HG03457 (cell line): ENCODE results near the gene LIPA.
"Not testable (repeated sequence)": the region's sequence is repeated elsewhere in the genome, so short reads cannot be mapped to it uniquely, and the experiment has no call there.

Experiments
- ATAC-seq: cut with Tn5 transposase; IDR thresholded peaks from one replicate; pipeline ENCODE4 v1.9.1; 2021; ENCODE audit warnings: moderate number of reproducible peaks; ENCODE audit not compliant: unreplicated experiment

LIPA gene

DNA sequence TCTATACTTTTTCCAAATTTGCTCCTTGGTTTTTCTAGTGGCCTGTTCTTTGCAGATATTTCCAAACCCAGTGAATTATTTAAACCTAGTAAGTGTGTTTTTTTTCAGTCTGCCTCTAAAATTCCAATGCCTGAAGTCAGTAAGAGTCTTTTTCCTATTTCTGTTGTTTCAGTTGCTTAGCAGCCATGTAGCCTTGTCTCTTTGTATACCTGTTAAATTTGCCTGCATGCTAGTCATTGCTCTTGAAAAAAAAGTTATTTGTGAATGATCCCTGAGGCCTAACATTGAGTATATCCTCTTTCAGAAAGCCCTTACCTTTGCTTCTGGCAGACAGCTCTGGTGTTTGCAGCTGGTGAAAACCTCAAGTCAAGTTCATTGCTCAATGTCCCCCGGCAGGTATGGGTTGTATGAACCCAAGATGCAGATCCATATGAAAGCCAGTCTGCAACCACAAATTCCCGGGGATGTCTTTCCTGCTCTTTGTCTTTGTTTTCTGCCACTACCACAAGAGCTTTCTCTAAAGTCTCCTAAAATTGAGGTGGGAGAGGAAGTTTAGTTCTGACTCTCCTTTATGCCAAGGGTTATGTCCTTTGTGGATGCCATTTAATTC, 80.2 kb downstream of the LIPA start:
- ATAC-seq, result no peak

DNA sequence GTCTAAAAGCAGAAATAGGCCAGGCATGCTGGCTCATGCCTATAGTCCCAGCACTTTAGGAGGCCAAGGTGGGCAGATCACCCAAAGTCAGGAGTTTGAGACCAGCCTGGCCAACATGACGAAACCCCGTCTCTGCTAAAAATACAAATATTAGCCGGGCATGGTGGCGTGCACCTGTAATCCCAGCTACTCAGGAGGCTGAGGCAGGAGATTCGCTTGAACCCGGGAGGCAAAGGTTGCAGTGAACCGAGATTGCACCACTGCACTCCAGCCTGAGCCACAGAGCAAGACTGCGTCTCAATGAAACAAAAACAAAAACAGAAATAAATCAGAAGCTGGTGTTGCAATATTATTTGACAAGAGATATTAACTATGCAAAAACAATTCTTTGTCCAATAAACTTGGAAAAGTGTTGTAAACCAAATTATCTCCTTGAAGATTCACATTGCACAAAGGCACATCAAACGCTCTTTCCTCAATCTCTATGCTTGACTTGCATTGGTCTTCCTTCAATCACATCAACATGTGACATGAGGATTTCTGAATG, 83.1 kb downstream of the LIPA start:
- not testable (repeated sequence) for ATAC-seq

DNA sequence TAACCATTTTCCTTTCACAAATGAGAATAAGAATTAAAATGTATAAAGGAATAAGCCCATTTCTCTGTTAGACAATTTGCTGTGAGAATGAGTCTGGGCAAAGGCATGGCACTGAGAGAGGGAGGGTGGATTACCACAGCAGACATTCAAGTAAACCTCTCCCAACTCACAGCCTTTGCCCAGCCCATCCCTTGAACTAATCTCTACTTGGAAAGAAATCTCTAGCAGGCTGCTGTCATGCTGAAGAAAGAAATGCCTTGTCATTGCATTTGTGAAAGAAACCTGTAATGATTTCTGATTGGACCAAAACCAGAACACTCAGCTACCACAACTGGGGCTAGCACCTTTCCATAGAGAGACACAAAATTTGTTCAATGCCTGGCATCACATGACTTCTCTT, 83.7 kb downstream of the LIPA start:
- ATAC-seq, result no peak

DNA sequence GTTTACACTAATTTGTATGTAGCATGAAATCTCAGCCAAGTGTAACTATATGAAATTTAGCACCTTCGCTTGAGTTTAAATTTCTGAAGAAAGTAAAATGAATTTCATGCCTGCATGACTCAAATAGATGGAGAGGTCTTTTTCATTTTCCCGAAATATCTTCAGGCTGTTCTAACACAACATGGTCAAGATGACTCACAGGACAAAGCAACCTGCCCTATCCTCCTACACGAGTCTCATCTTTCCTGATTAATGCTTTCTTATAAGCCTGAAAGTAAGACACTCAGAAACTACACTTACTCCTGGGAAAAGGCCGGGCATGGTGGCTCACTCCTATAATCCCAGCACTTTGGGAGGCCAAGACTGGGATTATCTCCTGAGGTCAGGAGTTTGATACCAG, 85.7 kb downstream of the LIPA start:
- ATAC-seq, result no peak

DNA sequence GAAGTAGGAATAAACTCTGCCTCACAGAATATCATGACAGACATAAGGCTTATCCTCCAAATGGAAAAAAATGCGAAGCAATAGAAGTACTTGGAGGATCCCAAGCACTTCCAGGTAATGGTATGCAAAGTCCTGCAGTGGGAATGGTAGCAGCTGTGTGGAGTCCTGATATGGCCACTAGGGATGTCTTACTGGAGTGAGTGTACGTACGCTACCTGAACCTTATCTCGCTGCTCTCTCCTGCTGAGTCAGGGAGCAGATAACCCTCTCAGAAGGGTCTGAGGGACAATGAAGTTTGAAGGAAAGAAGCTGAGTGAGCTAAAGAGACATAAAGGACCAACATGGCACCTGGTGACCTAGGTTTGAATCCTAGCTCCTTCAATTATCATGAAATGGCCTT, 86.7 kb downstream of the LIPA start:
- no peak for ATAC-seq

DNA sequence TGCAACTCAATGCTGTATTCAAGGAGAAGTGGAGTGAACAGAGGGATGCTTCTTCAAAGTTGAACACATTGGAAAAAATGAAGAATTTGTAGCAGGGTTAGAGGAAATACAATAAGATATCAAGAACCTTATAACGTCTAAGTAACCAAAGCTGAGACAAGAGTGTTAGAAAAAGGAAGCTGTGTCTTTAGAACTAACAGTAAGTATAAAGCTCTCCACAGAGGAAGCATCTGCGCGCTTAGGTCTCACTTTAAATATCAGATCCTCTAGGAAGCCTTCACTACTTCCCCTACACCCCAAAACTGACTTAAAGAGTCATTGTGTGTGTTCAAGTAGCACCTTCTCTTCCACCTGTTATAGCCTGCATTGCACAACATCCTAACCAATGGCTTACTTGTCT, 87.5 kb downstream of the LIPA start:
- peak; percentile 3 for ATAC-seq
